Lung (tissue), 12 donors: ENCODE data around the gene NFATC2. TPM values are rescaled to one million over a fixed set of nuclear protein-coding genes. Genes with fewer than 3 reads are reported as not detected.

Experiments
- ATAC-seq: fragments of 200-7000 bp; cut with Tn5 transposase; one replicate; pipeline ENCODE4 v1.9.1; 2020; ENCODE audit warnings: moderate number of reproducible peaks; ENCODE audit not compliant: insufficient read depth, low FRiP score
- DNase-seq, 3 donors: peaks; one replicate each; pipeline ENCODE4 v3.0.0-alpha.2; 2013 to 2017
- H3K27ac ChIP-seq, 2 donors: one replicate each; pipeline ENCODE4 v1.5.1; 2013; ENCODE audit warnings: mild to moderate bottlenecking in 2 of 2, moderate library complexity in 2 of 2, control low read depth in 1 of 2, inconsistent platforms in 1 of 2, low read depth in 1 of 2, low read length in 1 of 2
- H3K27me3 ChIP-seq, 3 donors: one replicate each; pipeline ENCODE4 v1.5.1; 2013; ENCODE audit warnings: low read length in 2 of 3; ENCODE audit not compliant: control insufficient read depth in 3 of 3, insufficient read depth in 3 of 3
- H3K36me3 ChIP-seq, 4 donors: one replicate each; pipeline ENCODE4 v1.5.1; 2013; ENCODE audit warnings: low read length in 4 of 4, mild to moderate bottlenecking in 1 of 4, moderate library complexity in 1 of 4; ENCODE audit not compliant: control insufficient read depth in 4 of 4, insufficient read depth in 4 of 4
- H3K4me1 ChIP-seq, 5 donors: one replicate each; pipeline ENCODE4 v1.5.1; 2013; ENCODE audit warnings: low read length in 5 of 5, mild to moderate bottlenecking in 2 of 5, moderate library complexity in 1 of 5; ENCODE audit not compliant: control insufficient read depth in 5 of 5, insufficient read depth in 5 of 5
- H3K4me3 ChIP-seq: one replicate; pipeline ENCODE4 v1.5.1; 2013; ENCODE audit warnings: mild to moderate bottlenecking, control low read depth, moderate library complexity
- H3K9ac ChIP-seq, 2 donors: one replicate each; pipeline ENCODE4 v1.5.1; 2013; ENCODE audit warnings: low read length in 2 of 2, control low read depth in 1 of 2; ENCODE audit not compliant: insufficient read depth in 1 of 2
- H3K9me3 ChIP-seq, 4 donors: one replicate each; pipeline ENCODE4 v1.5.1; 2013; ENCODE audit warnings: low read length in 3 of 4, mild to moderate bottlenecking in 1 of 4, moderate library complexity in 1 of 4; ENCODE audit not compliant: control insufficient read depth in 4 of 4, insufficient read depth in 3 of 4
- CTCF ChIP-seq: IDR thresholded peaks from 2 replicates; pipeline ENCODE4 v1.5.1; 2012; ENCODE audit warnings: mild to moderate bottlenecking; ENCODE audit errors: control extremely low read depth, extremely low read depth
- WGBS, 2 donors: extraction: QIAGEN DNeasy Blood & Tissue Kit; methylation state at CpG; one replicate each; pipeline ENCODE4 v1.1.7; 2013; 5-methylcytosine and 5-hydroxymethylcytosine counted together
- polyA plus RNA-seq, 2 donors: library from polyadenylated mRNA; stranded (reverse); fragments of 200-250 nt; gene quantifications; one replicate each; pipeline ENCODE4 v1.2.1, GENCODE V29; 2013
- total RNA-seq, 2 donors: library from RNA; depleted of rRNA in 1 of 2; stranded (reverse); fragments of >200 nt in 1 of 2; gene quantifications; one replicate each; pipeline ENCODE4 v1.2.1, GENCODE V29; 2014 to 2021
- donor health status: control.
- donor health status: control.
- donor health status: Bipolar disorder and iron deficiency.
- donor health status: healthy.
- donor health status: DM: yes; HTN: yes; CAD: no.

NFATC2 gene
- total and polyA plus RNA-seq, 4 donors: 1.3 to 8.7 (median 4.7) TPM

- no peak for ATAC-seq
- Histone ChIP-seq H3K4me1 (peaks cover 0 to 13% (median 2%) of the 10 kb centered on the region in 5 donors), H3K27ac (no peak overlapping the region), H3K36me3 (peaks cover 0 to 3% (median 0%) of the 10 kb centered on the region in 4 donors), H3K4me3 (no peak overlapping the region), H3K9me3 (no peaks in the 10 kb centered on the region), H3K27me3 (no peaks in the 10 kb centered on the region), H3K9ac (no peak overlapping the region)
- no peak for DNase-seq
- WGBS, 2 donors: 83 to 94% methylated on average over 4 of the region's 4 CpGs
- no peak for TF ChIP-seq CTCF
Measured at GRCh38 chr20:51386586-51386985, 155.9 kb downstream of the NFATC2 start.

- Histone ChIP-seq H3K36me3 (peaks cover 0 to 3% (median 0%) of the 10 kb centered on the region in 4 donors), H3K27ac (no peak overlapping the region), H3K9me3 (no peaks in the 10 kb centered on the region), H3K9ac (no peak overlapping the region), H3K4me1 (peaks cover 0 to 13% (median 2%) of the 10 kb centered on the region in 5 donors), H3K27me3 (no peaks in the 10 kb centered on the region), H3K4me3 (no peak overlapping the region)
- ATAC-seq: no peak
- peak; percentile 38 for TF ChIP-seq CTCF
- 90 to 91% methylated on average over 7 of the region's 7 CpGs for WGBS, 2 donors
- peak; percentile 31 to 55 (median 46) for DNase-seq
Measured at GRCh38 chr20:51385646-51386530, 156.6 kb downstream of the NFATC2 start.

GRCh38 chr20:51384875-51385274 lies 157.6 kb downstream of the NFATC2 start:
- no peaks in the 10 kb centered on the region for H3K9me3 ChIP-seq
- no peaks in the 10 kb centered on the region for H3K27me3 ChIP-seq
- H3K9ac ChIP-seq: no peak overlapping the region
- H3K27ac ChIP-seq: no peak overlapping the region
- DNase-seq (no peak), ATAC-seq (no peak)
- 87 to 91% methylated on average over 3 of the region's 3 CpGs for WGBS, 2 donors
- peaks cover 0 to 13% (median 2%) of the 10 kb centered on the region in 5 donors for H3K4me1 ChIP-seq
- TF ChIP-seq CTCF: no peak
- H3K36me3 ChIP-seq: no peaks in the 10 kb centered on the region
- no peak overlapping the region for H3K4me3 ChIP-seq
